Inferior parietal cortex (tissue), 1 donor: ENCODE data around the gene FAM32A.

Experiments
- DNase-seq: peaks from one replicate; pipeline ENCODE4 v3.0.0-alpha.2; 2016; ENCODE audit errors: extremely low spot score

The FAM32A gene

DNA sequence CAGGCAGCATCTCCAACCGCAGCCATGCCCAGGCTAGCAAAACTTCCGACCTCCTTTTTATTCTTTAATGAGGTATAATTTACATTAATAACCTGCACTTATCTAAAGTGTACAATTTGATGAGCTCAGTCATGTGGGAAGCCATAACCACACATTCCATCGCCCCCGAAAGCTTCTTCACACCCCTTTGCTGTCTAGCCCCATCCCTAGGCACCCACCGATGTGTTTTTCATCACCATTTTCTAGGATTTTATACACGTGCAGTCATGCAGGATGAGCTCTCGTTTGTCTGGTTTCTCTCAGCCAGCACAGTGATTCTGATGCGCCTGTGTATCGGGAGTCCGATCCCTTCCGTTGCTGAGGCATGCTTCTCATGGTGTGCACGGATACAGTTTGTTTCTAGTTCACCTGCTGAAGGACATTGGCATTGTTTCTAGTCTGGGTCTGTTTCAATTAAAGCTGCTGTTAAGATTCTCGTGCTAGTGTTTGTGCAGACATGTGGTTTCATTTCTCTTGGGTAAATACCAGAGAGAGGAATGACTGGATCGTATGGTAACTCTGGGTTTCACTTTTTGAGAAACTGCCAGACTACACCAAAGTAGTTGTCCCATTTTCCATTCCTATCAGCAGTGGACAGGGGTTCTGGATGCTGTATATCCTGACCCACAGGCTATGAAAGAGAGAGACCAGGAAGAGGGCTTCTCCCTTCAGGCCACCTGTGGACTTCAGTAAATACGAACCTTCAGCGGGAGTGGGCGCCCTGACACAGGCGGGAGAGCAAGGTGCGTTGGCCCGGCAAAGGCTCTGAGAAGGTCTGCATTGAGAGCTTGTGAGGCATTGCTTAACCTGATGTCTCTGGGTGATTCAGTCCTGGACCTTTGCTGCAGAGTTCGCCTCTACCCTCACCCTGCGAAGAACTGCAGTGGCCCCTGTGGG lies 17.4 kb downstream of the FAM32A start:
- DNase-seq = no peak

DNA sequence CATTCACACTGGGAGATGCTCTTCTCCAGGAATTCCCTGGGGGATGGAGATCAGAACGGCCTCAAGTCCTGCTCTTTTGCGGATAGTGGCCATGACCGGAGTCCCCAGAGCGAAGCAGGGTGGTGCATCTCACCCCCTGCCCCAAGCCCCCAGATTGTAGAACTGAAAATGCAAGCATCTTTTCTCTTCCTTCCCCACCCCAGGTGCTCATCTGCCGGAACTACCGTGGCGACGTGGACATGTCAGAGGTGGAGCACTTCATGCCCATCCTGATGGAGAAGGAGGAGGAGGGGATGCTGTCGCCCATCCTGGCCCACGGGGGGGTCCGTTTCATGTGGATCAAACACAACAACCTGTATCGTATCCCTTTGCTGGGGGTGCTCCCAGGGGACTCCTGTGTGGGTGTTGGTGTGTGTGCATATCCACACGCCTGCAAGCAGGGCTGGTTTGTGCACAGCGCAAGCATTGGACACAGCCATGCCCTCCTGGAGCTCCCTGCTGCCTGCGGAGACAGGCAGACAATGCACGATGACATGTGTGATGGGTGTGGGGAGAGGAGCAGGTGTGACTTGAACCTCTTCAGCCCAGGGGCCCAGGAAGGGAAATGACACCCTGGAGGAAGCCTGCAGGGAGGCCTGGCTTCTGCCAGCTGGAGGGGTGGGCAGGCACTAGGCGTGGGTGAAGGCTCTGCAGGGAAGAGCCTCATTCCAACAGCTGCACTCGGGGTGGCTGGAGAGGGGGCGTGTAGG lies 18.2 kb downstream of the FAM32A start:
- no peak for DNase-seq

DNA sequence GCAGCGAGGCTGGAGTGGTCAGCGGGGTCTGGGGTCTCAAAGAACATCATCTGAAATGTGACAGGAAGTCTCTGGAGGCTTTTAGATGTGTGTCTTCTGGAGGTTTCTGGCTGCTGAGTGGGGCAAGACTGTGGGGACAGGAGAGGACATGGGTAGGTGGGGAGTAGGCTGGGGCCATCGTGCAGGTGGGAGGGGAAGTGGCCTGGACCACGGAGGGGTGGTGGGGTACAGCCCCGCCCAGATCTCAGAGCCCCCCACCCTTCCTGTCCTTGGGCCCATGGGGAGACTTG lies 18.7 kb downstream of the FAM32A start:
- DNase-seq = no peak

DNA sequence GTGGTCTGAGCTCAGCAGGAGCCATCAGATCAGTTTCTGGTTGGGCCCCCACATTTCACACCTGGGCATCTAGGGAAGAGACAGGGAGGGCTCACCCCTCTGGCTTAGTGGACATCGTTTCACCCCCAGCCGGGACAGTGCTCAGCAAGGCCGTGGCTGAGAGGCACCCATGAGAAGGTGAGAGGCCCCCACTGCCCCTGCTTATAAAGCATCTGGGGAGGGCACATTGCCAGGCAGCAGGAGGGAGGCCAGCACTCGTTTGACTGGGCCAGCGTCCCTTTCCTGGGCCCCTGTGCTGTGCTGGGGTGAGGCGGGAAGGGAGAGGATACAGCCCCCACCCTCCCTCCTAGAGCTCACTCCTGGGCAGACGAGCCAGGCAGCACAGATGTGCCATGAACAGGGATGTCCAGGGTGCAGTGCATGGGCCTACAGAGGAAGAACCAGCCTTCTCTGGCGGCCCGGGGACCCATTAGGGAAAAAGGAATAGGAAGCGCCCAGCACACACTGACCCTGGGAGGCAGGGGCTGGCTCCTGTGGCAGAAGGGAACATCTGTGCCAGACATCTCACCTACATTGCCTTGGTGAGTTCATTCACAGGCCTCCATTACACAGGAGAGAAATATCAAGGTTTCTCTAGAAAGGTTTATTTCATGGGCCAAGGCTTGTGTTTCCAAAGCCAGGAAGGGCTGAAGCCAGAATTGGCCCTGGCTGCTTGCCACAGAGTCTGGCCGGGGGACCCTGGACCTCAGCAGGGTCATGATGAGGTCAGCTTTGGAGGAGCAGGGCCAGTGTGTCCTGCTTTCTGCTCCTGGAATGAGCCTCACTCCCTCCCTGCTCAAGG lies 20.2 kb downstream of the FAM32A start:
- DNase-seq = no peak

DNA sequence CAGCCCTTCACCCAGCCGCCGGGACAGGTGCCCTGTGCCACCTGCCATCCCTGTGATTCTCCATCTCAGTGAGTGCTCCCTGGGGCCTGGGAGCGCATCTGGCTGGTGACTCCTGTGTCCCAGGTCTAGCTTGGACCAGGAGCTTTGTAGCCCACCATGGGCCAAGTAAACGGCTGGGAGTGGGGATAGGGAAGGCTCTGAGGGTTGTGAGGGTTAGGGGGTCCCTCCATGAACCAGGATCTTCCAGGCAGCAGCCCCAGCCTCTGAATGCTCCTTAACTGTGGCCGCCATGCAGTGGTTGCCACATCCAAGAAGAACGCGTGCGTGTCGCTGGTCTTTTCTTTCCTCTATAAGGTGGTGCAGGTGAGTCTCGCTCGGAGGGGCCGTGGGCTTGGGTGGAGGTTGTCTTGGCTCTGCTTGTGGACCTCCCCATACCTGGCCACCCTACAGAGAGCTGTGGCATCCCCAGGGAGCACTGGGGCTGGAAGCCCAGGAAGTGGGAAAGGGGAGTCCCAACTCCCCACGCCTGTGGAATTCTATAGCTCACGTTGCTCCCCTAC lies 20.9 kb downstream of the FAM32A start:
- no peak for DNase-seq

DNA sequence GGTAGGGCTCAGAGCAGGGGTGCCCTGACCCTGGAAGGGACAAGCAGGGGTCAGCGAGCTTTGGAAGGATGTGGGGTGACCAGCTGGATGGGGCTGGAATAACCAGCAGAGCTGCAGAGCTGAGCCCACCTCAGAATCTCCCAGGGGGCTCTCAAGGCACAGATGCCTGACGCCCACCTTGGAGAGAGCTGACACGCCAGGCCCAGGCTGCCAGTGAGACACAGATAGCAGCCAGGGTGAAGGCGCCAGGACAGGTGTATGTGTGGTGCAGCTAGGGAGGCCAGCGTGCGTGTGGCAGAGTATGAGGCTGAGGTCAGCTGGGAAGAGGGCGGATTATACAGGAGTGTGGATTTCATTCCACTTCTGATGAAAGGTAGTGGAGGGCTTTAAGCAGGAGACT lies 21.4 kb downstream of the FAM32A start:
- no peak for DNase-seq

DNA sequence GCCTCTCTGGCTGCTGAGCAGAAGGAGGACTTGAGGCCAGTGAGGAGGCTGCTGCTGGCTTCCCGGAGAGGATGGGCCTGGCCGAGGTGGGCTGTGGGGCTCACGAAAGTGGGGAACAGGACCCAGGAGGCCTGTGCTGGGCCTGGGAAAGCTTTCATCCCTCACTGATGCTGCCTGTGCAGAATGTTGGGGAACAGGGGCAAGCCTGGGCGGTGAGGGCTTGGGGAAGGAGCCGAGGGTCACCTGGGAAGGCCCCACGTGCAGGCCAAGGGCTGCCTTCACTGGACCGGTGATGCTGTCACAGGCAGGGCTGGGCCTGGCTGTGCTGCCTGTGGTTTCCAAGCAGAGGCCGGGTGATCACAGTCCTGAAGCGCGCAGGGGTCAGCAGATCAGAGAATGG lies 21.9 kb downstream of the FAM32A start:
- no peak for DNase-seq

DNA sequence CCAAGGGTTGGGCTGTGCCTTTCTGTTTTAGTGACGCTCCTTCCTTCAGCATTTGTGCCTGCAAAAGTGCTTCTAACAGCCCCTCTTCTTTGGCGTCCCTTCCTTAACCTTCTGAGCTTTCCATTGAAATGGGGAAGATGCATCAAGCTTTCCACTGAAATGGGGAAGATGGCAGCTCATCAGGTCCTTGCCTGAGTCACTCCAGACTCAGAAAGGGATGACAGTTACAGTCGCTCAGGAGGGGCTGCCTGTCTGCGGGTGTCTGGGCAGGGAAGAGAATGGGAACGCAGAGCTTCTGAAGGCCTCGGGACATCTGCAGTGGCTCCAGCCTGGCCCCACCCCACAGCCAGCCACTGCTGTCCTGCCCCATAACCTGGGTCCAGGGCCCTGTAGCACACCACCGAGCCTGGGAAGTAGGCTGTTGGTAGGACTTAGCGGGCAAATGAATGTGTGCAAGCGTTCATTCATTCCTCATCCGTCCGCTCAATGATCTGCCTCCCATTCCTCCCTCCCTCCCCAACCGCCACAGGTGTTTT lies 22.3 kb downstream of the FAM32A start:
- DNase-seq = no peak

DNA sequence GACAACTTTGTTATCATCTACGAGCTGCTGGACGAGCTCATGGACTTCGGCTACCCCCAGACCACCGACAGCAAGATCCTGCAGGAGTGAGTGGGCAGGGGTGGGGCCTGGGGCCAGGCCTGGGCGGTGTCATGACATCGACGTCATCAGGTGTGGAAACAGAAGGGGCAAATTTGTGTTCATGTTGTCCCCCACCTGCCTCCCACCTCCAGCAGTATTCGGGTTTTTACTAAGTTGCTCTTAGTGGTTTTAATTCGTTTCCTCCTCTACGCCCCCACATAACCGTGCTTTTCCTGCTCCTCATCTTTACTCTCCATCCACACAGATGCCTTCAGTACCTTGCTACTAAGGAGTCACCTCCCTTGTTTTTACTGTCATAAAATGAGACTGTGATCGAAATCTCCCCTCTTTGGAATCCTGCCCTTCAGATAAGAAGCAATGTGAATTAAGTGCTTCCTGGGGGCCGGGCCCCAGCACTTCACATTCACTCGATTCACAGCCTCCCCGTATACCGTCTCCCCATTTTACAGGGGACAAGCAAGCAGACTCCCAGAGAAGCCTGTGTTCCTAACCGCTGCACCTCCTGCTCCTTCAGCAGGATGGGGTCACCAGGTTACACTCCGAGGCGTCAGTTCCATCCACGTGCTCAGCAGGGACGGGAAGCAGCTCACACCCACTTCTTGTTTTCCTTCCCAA lies 23.0 kb downstream of the FAM32A start:
- DNase-seq = no peak

DNA sequence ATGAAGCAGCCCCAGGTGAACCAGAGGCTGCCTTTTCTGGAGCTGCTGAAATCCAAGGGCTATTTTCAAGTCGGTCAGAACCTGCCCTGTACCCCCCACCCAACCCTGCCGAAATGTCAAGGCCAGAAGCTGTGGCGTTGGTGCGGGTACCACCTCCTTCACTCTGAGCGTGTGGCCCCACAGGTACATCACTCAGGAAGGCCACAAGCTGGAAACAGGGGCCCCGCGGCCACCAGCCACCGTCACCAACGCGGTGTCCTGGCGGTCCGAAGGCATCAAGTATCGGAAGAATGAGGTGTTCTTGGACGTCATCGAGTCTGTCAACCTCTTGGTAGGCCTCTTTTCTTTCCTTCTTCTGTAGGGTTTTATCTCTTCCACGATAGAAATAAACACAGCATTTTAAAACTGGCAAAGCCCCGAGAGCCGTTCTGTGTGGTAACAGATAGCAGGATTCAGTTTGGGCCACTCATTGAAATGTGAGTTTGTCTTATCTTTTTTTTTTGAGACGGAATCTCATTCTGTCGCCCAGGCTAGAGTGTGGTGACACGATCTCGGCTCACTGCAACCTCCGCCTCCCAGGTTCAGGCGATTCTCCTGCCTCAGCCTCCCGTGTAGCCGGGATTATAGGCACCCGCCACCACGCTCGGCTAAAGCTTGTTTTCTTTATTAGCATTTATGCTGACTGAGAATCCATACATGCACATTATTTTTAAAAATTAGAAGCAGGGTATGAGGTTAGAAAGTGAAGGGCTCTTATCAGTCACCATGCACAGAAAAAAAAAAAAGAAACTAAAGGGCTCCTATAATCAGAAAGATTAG lies 23.8 kb downstream of the FAM32A start:
- DNase-seq = no peak

DNA sequence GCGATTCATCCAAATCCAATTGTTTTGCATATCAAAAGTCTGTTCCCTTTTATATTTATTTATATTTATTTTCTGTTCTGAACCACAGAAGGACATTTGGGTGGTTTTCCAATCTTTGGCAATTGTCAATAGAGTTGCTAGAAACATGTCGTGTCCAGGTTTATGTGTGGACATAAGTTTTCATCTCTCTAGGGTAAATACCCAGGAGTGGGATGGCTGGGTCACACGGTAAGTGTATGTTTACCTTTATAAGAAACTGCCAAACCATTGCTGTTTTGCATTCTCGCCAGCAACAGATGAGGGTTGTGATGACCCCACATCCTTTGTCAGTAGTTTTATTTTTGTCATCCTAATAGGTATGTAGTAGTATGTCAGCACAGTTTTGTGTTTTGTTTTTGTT lies 25.0 kb downstream of the FAM32A start:
- no peak for DNase-seq

DNA sequence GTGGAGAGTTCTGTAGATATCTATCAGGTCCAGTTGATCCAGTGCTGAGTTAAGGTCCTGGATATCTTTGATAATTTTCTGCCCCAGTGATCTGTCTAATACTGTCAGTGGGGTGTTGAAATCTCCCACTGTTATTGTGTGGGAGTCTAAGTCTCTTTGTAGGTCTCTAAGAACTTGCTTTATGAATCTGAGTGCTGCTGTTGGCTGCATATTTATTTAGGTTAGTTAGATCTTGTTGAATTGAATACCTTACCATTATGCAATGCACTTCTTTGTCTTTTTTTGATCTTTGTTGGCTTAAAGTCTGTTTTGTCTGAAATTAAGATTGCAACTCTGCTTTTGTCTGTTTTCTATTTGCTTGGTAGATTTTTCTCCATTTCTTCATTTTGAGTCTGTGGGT lies 27.9 kb downstream of the FAM32A start:
- no peak for DNase-seq

DNA sequence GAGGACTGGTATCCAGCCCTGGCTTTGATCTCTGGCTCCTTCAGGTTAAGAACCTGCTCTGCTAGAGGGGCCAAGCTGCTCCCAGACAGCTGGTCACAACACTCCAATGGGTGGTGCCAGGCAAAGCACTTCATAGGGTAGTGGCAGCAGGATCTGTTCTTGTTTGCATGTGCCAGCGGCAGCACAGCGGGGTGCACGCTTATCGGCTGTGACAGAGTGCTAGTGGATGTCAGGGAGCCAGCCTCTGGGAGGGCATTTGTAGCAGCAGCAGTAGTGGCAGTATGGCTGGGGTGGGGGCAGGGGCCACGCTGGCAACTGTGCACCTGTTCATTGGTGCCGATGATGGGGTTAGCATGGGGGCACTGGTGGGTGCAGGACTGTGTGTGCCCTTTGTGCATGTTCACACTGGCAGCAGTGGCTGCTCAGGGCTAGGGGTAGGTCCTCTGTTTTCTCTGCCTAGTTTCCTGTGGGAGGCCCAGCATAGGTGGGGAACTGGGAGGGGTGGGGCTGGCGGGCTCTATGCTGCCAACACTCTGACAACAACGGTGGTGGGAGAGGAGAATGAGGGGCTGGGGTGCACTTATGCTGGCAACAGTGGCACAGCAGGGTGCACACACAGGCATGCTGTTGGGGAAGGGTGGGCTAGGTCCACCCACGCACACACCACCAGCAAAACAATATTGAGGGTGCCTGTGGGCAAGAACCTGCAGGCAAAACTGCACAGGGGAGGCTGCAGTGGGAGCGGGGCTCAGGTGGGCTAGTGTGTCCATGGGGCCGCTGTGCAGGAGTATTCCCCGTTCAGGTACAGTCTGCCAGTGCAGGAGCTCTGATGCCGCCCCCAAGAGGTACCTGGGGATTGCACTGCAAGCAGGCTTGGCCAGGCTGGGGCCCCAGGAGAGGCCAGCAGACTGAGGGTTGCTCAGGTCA lies 31.8 kb downstream of the FAM32A start:
- DNase-seq = no peak

DNA sequence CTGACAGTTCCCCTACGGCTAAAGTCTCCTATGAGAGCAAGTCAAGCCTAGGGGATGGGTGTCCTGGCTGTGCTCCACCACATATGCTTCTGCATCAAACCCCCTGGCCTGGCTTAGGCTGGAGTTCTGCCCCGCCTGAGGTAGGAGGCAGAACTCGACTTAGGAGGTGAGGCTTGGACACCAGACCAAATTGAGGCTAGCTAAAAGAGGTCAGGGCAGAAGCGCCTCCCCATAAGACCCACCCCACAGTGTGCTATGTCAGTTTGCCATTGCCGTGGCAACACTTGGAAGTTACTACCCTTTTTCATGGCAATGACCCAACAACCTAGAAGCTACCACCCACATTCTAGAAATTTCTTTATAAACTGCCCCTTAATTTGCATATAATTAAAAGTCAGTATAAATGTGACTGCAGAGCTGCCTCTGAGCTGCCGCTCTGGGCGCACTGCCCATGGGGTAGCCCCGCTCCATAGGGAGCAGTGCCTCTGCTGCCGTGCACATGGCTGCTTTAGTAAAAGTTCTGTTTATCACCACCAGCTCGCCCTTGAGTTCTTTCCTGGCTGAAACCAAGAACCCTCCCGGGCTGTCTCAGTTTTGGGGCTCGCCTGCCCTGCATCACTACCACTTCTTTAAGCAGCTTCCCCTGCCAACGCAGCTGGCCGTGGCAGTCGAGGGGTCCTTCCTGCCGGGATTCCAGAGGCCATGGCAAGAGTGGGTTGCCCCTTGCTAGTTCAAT lies 32.7 kb downstream of the FAM32A start:
- DNase-seq = no peak

DNA sequence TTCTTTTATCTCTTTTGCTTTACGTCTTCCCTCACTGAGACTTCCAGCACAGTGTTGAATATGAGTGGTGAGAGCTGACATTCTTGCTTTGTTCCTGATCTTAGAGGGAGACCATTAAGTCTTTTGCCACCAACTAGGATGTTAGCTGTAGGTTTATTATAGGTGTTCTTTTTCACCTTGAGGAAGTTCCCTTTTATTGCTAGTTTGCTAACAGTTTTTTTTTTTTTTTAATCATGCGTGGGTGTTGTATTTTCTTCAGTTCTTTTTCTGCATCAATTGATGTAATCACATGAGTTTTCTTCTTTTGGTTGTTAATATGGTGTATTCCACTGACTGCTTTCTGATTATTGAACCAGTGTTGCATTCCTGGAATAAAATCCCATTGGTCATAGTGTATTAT lies 33.6 kb downstream of the FAM32A start:
- DNase-seq = no peak

DNA sequence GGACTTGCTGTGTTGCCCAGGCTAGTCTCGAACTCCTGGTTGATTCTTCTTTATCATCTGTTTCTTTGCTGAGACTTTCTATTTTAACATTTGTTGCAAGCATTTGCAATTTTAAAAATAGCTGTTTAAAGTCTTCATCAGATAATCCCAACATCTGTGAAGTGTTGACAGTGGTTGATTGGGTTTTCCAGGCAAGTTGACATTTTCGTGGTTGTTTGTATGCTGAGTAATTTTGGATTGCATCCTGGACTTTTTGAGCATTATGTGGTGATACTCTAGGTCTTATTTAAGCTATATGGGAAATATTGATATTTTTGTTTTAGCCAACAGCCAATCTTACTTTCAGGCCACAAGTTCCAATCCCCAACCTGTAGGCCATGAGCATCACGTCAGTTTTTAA lies 37.6 kb downstream of the FAM32A start:
- DNase-seq = no peak

DNA sequence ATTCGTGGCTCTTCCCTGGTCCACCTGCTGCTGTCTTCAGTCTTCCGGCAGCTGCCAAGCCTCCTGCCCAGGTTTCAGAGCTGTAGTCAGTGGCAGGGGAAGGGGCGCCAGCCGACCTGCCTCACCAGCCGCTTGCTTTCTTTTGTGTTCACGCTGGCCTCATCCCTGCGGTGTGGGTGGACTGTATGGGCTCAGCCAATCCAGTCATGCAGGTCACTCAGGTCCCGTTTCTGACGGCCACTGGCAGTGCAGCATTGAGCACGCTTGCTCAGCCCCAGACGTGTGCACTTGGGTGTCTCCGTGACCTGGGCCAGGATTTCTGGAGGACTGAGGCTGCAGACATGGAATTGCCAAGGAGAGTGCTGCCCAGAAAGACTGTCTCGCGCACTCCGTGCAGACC lies 38.5 kb downstream of the FAM32A start:
- DNase-seq = no peak

DNA sequence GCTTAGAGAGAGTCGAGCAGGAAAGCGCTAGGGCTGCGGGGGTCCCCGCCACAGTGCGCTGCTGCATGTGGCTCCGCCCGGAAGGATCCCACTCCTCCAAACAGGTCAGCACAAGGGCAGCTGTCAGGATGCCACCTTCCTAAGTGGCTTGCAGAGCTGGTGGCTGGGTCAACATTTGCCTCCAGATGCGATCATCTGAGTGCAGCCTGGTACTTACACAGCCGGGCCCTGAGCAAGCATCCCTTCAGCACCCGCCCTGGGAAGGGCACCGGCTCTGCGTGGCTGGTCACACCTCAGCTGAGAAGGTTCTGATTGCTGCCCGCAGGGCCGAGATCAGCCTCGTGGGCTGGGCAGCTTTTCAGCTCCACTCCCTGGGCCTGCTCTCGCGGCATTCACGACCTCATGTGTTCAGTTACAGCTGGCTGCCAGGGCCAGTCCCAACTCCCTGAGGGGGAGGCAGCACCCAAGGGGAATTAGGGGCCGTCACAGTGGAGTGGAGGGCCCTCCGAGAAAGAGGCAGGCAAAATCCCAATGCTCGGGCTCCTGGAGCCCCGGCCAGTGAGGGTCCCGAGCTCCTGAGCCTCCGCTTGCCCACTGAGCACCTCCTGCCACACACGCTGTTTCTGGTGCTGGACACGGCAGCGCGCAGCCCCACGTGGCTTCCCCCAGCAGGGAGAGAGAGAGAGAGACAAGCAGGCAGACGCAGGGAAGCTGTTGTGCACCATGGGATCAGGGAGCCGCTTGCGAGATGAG lies 39.3 kb downstream of the FAM32A start:
- no peak for DNase-seq
